Nephron (organoid): ENCODE data around the gene OR10V1.

Experiments
- H3K27ac Mint-ChIP-seq, 3 experiments: 2 replicates each; pipeline ENCODE4 v1.8.0; 2020; ENCODE audit warnings: mixed read lengths in 3 of 3, mild to moderate bottlenecking in 2 of 3, moderate library complexity in 1 of 3
- H3K27me3 Mint-ChIP-seq: 2 replicates; pipeline ENCODE4 v1.8.0; 2021; ENCODE audit warnings: low read depth, mild to moderate bottlenecking, moderate library complexity, mixed read lengths
- H3K36me3 Mint-ChIP-seq: 2 replicates; pipeline ENCODE4 v1.8.0; 2020; ENCODE audit warnings: low read depth, mixed read lengths
- H3K4me1 Mint-ChIP-seq: 2 replicates; pipeline ENCODE4 v1.8.0; 2020; ENCODE audit warnings: mixed read lengths
- H3K4me3 Mint-ChIP-seq, 3 experiments: 2 replicates each; pipeline ENCODE4 v1.8.0; 2020; ENCODE audit warnings: mild to moderate bottlenecking in 3 of 3, mixed read lengths in 3 of 3, moderate library complexity in 2 of 3
- H3K9me3 Mint-ChIP-seq: 2 replicates; pipeline ENCODE4 v1.8.0; 2020; ENCODE audit warnings: mixed read lengths
- TF ChIP-seq, protein P1 (sequence below), 3 experiments: fragments of 200-600 bp; sonication (generic); IDR thresholded peaks; one replicate each; pipeline ENCODE4 v1.5.0; 2021; ENCODE audit warnings: antibody characterized with exemption in 3 of 3; ENCODE audit not compliant: unreplicated experiment in 3 of 3

The OR10V1 gene

DNA sequence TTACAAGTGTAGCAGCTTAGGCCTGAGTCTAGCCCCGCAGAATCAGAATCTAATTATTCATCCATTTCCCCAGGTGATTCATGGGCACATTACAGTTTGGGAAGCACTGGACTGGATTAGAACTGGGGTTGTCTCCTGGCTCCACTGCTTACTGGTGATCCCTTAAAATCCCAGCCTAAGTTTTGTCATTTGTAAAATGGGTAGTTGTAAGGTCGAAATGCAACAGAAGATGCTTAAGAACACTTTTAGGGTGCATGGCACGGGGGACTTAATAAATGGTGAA is 42.9 kb upstream of the OR10V1 start:
- Mint-ChIP-seq H3K27me3 (peaks cover 49% of the 10 kb centered on the region), H3K4me1 (peaks cover 11% of the 10 kb centered on the region), H3K27ac (peak overlapping the region in 2 of 3 experiments; percentile 75 to 78), H3K36me3 (no peaks in the 10 kb centered on the region), H3K9me3 (no peaks in the 10 kb centered on the region), H3K4me3 (peak overlapping the region; percentile 83 to 89 (median 89))
- TF ChIP-seq, protein P1, sequence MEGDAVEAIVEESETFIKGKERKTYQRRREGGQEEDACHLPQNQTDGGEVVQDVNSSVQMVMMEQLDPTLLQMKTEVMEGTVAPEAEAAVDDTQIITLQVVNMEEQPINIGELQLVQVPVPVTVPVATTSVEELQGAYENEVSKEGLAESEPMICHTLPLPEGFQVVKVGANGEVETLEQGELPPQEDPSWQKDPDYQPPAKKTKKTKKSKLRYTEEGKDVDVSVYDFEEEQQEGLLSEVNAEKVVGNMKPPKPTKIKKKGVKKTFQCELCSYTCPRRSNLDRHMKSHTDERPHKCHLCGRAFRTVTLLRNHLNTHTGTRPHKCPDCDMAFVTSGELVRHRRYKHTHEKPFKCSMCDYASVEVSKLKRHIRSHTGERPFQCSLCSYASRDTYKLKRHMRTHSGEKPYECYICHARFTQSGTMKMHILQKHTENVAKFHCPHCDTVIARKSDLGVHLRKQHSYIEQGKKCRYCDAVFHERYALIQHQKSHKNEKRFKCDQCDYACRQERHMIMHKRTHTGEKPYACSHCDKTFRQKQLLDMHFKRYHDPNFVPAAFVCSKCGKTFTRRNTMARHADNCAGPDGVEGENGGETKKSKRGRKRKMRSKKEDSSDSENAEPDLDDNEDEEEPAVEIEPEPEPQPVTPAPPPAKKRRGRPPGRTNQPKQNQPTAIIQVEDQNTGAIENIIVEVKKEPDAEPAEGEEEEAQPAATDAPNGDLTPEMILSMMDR (IDR thresholded peaks at IDR 0.05; ENCODE audit: unreplicated experiment in 3 of 3): no peak

DNA sequence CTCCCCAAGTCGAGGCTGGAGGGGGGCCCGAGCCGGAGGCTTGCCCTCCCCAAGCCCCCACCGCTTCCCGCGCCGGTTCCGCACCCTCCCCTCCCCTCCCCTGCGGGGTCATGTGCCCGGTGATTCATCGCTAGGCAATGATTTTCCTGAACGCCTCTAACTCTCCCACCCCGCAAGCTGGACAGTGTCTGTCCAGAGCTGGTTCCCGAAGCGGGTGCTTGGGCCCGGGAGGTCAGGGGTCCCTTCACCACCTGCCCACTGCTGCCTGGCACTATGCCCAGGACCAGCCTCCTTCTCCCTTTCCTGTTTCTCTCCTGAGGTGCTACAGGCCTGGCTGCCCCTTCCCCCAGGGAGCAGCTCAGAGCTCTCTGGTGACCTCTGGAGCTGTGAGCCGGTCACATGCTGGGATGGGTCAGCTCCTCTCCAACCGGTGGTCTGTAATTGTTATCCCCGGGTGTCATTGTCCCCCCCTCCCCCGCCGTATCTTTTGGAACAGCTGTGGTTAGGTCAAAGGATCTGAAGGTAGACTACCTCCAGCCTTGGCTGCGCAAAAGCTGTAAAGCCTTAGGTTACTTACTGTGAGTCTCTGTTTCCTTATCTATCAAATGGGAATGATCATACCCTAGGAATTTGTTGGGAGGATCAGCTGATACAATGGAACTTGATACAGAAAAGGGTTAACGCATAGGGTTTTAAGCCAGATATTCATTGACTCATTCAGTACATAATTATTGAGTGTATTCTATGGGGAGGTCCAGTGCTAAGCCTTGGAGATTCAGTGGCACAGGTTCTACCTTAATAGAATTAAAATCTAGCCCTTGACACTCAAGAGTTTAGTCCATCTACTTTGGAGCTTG is 42.3 kb upstream of the OR10V1 start:
- Mint-ChIP-seq H3K27ac (peak overlapping the region in 2 of 3 experiments; percentile 75 to 78), H3K36me3 (no peaks in the 10 kb centered on the region), H3K9me3 (no peaks in the 10 kb centered on the region), H3K4me1 (peaks cover 11% of the 10 kb centered on the region), H3K4me3 (peak overlapping the region; percentile 83 to 89 (median 89)), H3K27me3 (peaks cover 49% of the 10 kb centered on the region)
- TF ChIP-seq, protein P1 (IDR thresholded peaks at IDR 0.05; ENCODE audit: unreplicated experiment in 3 of 3): no peak

DNA sequence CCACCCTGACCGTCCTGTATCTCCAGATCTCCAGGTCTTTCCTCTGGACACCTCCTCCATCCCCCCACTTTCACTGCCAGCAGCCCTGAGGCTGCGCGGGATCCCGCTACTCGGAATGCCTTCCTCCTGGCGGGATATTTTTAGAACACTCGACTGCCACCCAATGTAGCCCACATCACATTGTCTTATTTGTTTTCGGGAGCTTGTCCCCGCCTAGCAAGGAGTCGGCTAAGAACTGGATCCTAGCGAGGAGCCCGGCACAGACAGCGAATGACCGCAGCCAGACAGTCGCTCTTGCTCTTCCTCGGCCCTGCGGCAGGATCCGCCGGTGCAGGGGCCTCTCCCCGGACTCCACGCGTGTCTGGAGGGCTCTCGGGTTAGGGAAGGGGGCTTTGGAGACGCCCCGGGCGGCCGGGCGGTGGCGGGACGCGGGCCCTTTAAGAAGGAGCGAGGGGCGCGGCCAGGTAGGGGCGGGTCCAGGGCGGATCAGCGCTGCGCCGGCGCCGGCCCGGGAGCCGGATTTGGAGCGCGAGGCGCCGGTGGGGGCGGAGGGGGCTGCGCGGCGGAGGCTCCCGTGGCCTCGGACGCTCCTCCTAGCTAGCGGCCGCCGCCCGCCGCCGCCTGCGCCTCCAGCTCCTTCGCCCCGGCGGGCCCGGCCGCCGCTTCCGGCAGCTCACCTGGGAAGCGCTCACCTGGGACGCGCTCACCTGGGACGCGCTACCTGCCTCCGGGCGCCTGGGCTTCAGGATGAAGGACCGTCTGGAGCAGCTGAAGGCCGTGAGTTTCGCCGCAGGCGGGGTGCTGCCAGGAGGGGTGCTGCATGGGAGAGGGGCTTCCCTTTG is 41.4 kb upstream of the OR10V1 start, which contains the start of gene STX3:
Gene STX3 (plus strand): TSS at position 518 of the 842 bp plus-strand sequence. CDS start 230 bp downstream, at position 748.
- H3K27me3 Mint-ChIP-seq: peaks cover 49% of the 10 kb centered on the region
- TF ChIP-seq, protein P1 (IDR thresholded peaks at IDR 0.05; ENCODE audit: unreplicated experiment in 3 of 3): no peak
- H3K9me3 Mint-ChIP-seq: no peaks in the 10 kb centered on the region
- peaks cover 11% of the 10 kb centered on the region for H3K4me1 Mint-ChIP-seq
- no peaks in the 10 kb centered on the region for H3K36me3 Mint-ChIP-seq
- H3K27ac Mint-ChIP-seq: peak within 1 kb of the TSS; percentile 62 to 89 (median 86)
- H3K4me3 Mint-ChIP-seq: peak within 1 kb of the TSS; percentile 87 to 94 (median 93)

- Mint-ChIP-seq H3K27me3 (peaks cover 43% of the 10 kb centered on the region), H3K27ac (peak overlapping the region; percentile 62 to 89 (median 86)), H3K36me3 (no peaks in the 10 kb centered on the region), H3K4me1 (peaks cover 11% of the 10 kb centered on the region), H3K9me3 (no peaks in the 10 kb centered on the region), H3K4me3 (peak overlapping the region; percentile 87 to 94 (median 93))
- TF ChIP-seq, protein P1 (IDR thresholded peaks at IDR 0.05; ENCODE audit: unreplicated experiment in 3 of 3): no peak
Observed at GRCh38 chr11:59754494-59754858, 40.8 kb upstream of the OR10V1 start.

DNA sequence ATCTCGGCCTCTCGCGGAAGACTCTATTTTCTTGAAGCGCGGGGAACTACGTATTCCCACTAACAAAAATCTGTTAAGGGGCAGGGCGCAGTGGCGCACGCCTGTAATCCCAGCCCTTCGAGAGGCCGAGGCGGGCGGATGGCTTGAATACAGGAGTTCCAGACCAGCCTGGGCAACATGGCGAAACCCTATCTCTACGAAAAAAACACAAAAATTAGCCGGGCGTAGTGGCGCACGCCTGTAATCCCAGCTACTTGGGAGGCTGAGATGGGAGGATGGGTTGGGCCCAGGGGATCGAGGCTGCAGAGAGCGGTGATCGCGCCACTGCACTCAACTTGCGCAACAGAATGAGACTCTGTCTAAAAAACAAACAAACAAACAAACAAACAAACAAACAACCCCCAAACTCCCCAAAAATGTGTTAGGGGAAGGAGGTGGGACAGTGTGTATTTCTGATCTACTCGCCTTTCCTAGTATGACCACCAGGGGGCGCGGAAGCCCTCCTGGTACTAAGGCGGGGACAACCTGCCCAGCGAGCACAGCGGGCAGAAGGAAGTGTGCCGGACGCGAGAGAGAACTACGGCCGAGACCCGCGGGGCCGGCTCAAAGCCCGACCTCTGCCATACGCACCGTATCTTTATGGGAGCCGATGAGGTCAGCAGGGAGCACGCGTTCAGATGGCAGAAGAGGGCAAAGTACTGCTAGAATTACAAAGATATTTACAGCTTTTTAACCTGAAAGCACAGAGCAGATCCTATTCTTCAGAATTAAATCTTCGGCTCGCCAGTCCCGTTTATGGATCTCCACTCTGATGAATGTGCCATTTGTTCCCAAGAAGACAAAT is 40.2 kb upstream of the OR10V1 start:
- Mint-ChIP-seq H3K4me1 (peaks cover 11% of the 10 kb centered on the region), H3K27me3 (peaks cover 38% of the 10 kb centered on the region), H3K27ac (peak overlapping the region; percentile 62 to 89 (median 86)), H3K9me3 (no peaks in the 10 kb centered on the region), H3K36me3 (no peaks in the 10 kb centered on the region), H3K4me3 (peak overlapping the region; percentile 87 to 94 (median 93))
- TF ChIP-seq, protein P1 (IDR thresholded peaks at IDR 0.05; ENCODE audit: unreplicated experiment in 3 of 3): peak; percentile 88 to 92 (median 91)
